Left forelimb (tissue), 1 donor: Measurements from ENCODE around the gene UTP25.
"Not testable (repeated sequence)": the region's sequence is repeated elsewhere in the genome, so short reads cannot be mapped to it uniquely, and the experiment has no call there.

Source experiments
- DNase-seq: peaks from one replicate; pipeline ENCODE4 v3.0.0-alpha.2; 2018; ENCODE audit warnings: low spot score

UTP25 gene

DNA sequence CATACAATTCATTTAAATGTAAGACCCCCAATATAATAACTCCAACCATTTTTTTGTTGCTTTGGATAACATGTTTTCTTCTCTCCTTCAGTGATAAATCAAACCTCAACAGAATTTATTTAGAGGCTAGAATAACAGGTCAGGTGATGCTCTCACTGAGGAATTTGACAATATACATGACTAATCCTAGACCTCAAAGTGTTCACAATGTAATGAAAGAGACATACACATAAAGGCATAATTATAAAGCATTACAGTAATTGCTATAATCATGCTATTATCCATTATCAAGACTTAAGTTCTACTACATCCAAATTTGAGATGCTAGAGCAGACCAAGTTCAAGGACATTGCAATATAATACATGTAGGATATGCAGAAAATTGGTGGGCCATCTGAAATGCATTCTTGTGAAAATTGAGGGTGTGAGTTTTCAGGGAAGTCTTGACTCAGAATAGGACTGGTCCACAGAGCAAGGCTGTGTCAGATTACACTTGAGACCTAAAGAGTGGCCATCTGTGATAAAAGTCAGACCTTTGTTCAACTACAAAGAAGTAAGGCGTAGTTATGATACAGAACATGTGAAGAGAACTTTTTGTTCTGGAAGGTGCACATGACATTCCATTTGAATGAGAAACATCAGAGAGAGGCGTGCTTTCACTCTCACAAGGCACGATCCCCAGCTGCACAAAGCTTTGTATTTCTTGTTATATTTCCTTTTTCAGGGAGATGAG lies 45.5 kb downstream of the UTP25 start:
- DNase-seq = no peak

GRCh38 chr1:209875515-209875914 lies 47.7 kb downstream of the UTP25 start:
- no peak for DNase-seq

- no peak for DNase-seq
These were observed 48.5 kb downstream of the UTP25 start for GRCh38 chr1:209876078-209876800.

DNA sequence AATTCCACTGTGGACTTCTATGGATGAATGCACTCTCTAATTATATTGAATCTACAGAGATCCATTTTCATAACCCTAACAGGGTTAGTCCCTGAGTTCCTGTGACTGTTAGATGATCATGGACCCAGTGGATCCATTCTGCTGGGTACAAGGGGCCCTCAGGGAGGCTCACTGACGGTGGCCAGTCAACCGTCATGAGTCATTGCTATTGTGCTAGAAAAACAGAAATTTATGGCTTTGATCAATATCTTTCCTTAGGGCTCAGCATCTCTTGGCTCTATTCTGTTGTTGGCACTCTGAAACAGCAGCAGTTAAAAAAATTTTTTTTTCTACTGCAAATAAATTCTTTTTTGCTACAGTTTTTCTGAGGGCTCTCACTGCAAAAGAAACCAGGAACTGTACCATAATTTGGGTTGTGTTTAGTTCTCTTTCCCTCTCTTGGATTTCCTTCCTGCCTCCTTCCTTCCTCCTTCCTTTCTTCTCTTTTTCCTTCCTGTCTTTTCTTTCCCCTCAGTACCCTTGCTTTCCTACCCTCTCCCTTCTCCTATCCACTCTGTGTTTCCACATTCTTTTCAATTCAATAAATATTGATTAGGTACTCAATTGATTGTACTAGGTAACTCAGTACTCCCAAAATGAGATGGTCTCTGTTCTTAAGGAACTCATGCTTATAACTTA lies 49.5 kb downstream of the UTP25 start:
- no peak for DNase-seq

DNA sequence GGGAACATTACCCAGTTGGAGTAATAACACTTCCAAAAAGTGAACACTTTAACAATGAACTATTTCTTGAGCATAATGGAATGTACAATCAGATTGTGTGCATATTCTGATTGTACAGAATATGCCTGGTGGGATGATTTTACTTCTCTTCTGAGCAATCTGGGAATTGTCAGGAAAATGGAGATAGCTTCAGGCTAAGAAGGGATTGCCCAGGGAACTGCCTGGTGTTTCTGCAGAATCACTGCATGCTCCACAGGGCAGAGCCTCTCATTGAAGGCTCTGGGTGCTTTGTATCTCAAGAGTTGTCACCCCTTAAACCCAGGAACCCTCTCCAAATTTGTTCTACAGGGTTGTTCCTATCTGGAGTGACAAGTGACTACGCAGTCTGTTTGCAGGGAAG lies 51.2 kb downstream of the UTP25 start:
- no peak for DNase-seq

DNA sequence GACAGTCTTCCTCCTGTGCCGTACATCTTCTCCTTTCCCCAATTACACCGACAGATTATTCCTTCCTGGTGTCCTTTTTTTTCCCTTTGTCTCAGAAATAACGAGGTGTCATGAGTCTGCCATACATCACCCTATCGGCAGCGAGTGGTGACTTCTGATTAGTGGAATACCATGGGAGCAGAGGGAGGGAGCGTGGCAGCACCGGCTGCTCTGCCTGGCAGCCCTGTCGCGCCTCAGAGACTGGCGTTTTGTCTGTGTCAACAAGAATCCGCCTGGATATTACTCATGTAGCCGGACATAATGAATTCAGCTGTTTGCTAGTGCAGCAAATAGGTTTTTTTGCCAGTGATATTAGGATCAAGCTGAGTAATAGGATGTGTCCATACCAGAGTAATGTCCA lies 51.8 kb downstream of the UTP25 start:
- DNase-seq = no peak

- DNase-seq = no peak
These were observed 52.3 kb downstream of the UTP25 start for GRCh38 chr1:209880031-209880430.

GRCh38 chr1:209881619-209882018 lies 53.8 kb downstream of the UTP25 start:
- DNase-seq = no peak

GRCh38 chr1:209882286-209882685 lies 54.5 kb downstream of the UTP25 start:
- no peak for DNase-seq

GRCh38 chr1:209882942-209883340 lies 55.2 kb downstream of the UTP25 start:
- no peak for DNase-seq

DNA sequence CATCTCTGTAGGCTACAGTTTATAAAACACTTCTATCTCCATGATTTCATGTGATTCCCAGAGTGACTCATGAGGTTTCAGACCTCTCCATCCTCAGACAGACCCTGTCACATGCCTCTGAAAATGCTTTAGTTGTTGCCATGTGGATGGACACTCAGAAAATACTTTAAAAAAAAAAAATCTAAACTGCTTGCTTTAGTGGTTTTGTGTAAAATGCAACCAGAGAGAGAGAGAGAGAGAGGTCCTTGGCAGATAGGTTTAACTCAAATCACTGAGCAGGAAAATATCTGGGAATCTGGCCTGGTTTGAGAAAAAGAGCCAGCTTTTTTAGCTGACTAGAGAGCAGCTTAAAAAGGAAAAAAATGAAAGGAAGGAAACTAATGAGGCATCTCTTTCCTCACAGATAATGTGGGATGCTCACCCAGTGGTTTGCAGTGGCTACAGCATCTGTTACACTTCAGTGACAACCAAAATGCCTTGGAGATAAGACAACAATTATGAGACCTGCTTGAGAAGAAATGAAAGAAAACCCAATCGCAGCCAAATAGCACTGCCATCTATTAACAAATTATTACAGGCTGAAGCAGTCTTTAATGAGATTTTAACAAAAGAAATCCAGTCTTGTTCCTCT lies 55.7 kb downstream of the UTP25 start:
- DNase-seq = no peak

DNA sequence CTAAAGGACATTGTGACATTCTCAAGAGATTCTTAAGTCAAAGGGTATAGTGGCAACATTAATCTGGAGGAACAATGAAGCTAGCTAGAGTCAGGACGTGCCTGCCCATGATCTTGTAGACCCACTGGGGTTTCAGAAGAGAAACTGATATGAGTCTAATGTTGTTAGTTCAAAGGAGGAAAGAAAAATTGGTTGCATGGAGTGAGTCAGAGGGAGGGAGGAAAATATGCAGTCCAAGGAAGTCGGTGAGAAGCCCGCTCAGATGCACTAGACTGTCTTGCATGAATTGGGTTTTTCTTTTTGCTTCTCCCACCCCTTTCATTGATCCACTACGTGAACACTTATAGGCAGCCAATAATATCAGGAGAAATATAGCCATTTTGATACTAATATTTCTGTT lies 56.5 kb downstream of the UTP25 start:
- DNase-seq = no peak

DNA sequence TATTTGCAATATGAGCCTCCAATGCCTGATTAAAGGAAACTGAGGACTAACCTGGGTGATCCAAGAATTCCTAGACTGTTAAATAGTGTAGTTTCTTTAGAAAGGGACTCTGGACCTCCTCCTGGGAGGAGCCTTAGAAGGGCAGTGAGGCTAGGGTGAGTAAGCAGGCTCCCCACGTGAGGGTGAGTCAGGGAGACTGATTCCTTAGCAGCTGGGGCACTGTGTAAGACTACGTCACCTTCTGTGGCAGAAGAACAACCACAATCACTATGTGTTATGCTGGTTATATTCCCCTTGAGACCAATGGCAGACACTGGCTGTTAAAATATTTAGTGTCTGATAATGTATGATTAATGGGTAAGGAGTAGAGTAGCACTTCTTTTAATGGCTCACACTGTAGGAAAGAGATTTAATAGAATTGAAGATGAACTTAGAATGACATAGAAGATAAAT lies 56.9 kb downstream of the UTP25 start:
- DNase-seq = no peak

GRCh38 chr1:209885403-209886218 lies 57.8 kb downstream of the UTP25 start:
- no peak for DNase-seq

DNA sequence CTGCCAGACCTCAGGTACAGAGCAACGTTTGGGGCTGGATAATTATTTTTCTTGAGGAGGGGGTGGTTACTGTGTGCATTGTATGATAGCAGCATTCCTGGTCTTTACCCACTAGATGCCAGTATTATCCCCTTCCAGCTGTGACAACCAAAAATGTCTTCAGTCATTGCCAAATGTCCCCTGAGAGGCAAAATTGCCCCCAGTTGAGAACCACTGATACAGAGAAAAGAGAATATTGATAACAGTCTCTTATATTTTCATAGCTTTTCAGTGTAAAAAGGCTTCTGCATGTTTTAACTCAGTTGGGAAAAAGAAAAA lies 58.4 kb downstream of the UTP25 start:
- DNase-seq = no peak

GRCh38 chr1:209888291-209889076 lies 60.7 kb downstream of the UTP25 start:
- not testable (repeated sequence) for DNase-seq

DNA sequence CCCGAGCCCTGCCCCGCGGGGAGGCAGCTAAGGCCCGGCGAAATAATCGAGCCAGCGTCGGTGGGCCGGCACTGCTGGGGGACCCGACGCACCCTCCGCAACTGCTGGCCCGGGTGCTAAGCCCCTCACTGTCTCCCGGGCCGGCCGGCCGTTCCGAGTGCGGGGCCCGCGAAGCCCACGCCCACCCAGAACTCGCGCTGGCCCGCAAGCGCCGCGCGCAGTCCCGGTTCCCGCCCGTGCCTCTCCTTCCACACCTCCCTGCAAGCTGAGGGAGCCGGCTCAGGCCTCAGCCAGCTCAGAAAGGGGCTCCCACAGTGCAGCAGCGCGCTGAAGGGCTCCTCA lies 61.3 kb downstream of the UTP25 start:
- DNase-seq = no peak

DNA sequence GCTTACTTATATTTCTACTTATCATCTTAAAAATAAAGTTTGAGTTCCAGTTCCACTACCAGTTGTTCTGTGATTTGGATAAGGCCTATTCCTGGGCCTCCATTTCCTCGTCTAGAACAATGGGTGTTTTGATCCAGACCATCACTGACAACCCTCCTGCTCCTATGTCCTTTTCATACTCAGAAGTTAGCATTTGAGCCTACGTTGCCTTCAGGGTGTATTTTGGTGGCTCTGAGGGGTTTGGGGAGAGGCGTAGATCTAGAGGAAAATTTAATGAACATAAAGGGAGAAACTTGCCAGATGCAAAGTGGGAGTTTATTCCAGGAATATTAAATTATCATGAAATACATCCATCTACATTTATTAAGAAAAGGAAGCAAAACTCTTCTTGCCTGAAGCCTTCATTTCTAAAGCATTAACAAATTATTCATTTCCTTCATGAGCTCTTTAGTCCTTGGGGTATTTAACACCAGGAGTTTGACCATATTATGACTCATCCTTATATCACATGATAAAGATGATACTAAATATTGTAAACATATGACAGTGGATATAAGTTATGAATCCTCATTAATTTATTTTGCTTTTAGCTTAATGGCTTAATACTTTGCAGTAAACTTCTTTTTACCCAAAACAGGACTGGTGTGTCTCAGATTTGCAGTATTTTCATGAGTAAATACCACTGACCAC lies 63.0 kb downstream of the UTP25 start:
- DNase-seq = no peak

GRCh38 chr1:209893751-209894150 lies 66.0 kb downstream of the UTP25 start:
- DNase-seq = no peak

GRCh38 chr1:209895709-209896108 lies 67.9 kb downstream of the UTP25 start:
- DNase-seq = no peak

GRCh38 chr1:209896346-209896745 lies 68.6 kb downstream of the UTP25 start:
- DNase-seq = no peak
